D721Med (cell line): ENCODE measurements around the gene LRRC37A3.
"Not testable (repeated sequence)": the region's sequence is repeated elsewhere in the genome, so short reads cannot be mapped to it uniquely, and the experiment has no call there.

Experiments
- DNase-seq: peaks from one replicate; pipeline ENCODE4 v3.0.0; 2011; ENCODE audit warnings: low spot score; ENCODE audit not compliant: insufficient read length
- FAIRE-seq: peaks from 2 replicates; lab custom pipeline; 2011; peaks lifted over from hg19 to GRCh38; lab: Jason Lieb, UNC

Gene LRRC37A3

DNA sequence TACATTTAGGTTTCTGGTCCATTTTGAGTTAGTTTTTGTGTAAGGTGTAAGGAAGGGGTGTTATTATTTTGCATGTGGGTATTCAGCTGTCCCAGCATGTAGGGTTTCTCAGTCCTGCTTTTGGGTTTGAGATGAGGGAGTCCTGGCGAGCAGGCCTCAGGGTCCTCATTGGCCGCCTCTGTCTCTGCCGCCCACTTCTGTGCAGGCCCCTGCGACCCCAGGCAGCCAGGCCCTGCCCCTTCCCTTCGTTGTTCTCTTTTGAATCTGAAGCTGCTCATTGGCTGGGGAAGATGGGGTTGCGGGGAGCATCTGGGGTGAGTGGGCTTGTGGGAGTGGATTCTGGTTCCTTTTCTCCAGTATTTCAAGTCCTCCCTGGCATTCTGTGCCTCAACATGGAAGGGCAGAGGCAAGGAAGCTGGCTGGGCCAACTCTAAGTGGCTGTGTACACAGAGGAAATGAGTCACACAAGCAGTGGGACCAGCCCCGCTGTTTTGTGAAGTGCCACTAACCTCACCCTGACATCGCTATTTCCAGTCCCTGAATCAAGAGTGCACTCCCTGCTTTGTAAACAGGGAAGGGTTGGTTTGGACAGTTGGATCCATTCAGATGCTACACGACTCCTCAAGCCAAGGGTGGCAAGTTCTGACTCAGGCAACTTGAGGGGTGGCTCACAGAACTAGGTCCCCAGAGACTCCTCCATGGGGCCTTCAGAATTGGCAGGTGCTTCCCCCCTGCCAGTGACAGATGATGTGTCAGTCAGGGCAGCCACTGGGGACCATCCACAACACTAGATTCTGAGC, 110.9 kb downstream of the LRRC37A3 start:
- not testable (repeated sequence) for DNase-seq, FAIRE-seq
